GM12801 (cell line): ENCODE data around the gene RECK.

Source experiments
- TF ChIP-seq, protein P1 (sequence below): IDR thresholded peaks from one replicate; pipeline ENCODE4 v1.5.1; 2011; ENCODE audit warnings: control low read depth; ENCODE audit not compliant: insufficient read length; ENCODE audit errors: extremely low read depth

RECK gene

DNA sequence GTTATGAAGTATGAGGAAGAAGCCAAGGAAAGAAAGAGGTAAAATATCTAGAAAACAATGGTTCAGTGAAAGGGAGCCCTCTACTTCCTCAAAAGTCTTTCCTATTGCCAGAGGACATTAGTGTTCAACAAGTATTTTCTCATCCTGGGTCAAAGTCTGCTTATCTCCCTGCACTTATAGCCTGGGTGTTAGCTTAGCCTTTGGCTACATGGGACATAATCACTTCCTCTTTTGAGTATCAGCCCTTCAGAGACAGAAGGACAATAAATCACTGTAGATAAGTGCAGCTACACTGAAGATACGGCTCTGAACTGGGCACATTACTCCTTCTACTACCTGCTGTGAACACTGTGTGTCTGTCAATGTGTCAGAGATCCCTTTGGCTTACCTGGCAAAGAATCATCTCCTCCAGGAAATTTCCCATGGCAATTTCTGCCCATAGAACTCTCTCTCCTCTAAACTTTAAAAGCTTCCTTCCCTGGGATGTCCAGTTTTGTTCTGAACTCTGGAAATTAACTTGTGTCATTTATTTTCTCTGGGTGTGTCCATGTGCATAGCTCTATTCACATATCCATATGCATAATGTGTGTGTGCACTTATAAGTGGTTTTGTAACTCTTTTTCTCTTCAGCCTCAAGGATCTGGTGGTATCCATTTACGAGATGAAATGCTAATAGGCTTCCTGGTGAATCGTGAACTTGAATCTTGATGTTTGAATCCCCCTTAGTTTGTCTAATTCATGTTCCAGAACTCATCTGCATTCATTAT is 30.0 kb upstream of the RECK start:
- TF ChIP-seq, protein P1, sequence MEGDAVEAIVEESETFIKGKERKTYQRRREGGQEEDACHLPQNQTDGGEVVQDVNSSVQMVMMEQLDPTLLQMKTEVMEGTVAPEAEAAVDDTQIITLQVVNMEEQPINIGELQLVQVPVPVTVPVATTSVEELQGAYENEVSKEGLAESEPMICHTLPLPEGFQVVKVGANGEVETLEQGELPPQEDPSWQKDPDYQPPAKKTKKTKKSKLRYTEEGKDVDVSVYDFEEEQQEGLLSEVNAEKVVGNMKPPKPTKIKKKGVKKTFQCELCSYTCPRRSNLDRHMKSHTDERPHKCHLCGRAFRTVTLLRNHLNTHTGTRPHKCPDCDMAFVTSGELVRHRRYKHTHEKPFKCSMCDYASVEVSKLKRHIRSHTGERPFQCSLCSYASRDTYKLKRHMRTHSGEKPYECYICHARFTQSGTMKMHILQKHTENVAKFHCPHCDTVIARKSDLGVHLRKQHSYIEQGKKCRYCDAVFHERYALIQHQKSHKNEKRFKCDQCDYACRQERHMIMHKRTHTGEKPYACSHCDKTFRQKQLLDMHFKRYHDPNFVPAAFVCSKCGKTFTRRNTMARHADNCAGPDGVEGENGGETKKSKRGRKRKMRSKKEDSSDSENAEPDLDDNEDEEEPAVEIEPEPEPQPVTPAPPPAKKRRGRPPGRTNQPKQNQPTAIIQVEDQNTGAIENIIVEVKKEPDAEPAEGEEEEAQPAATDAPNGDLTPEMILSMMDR: no peak

DNA sequence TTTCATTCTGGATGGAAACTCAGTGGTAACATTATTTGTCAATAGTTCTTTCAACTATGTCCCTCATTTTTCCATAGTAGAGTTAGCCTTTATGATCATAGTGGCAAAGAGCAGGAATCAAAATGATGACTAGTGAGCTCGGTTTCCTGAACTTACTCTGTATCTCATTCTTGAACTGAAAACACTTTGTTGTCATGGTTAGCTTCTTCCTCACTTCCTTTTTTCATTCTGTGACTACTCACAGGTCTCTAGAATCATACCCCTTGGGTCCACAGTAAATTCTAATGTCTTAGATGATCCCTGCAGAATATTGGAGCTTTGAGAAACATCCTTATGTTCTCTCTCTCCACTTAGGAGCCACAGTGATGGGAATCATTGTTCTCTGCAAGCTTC is 29.4 kb upstream of the RECK start:
- TF ChIP-seq, protein P1: no peak

DNA sequence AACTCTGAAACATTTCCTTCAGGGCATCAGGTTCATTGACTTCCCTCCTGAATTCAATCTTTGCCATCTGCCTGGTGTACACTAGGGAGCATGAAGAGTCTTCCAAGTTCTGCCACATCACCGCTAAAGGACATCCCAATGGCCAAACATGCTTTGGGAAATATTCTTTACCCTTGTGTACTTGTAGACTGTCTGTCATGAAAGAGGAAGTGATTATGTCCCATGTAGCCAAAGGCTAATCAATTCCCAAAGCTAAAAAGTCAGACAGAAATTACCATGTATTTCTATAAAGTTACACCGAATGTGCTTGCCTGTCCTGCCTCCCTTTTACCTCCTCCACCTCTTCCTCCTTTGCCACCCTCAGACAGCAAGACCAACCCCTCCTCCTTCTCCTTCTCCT is 28.9 kb upstream of the RECK start:
- TF ChIP-seq, protein P1: no peak

DNA sequence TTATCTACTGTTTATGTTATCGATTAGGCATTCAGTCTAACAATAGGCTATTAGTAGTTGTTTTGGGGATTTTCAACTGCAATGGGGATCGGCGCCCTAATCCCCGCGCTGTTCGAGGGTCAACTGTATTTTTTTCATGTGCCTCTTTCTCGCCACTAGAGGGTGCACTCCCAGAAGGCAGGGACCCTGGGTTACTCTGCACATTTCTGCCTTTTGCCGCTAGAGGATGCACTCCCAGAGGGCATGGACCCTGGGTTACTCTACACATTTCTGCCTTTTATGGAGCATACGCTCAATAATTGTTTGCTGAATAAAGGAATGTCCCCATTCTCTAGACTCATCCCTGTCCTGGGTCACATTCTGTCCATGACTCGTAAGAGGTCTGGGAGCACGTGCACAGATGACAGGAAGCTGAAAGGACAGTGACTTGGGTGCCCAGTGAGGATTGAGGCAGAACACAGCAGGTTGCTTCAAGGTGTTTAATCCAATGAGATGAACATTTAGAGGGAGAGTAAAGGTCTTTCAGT is 27.9 kb upstream of the RECK start:
- TF ChIP-seq, protein P1: no peak

DNA sequence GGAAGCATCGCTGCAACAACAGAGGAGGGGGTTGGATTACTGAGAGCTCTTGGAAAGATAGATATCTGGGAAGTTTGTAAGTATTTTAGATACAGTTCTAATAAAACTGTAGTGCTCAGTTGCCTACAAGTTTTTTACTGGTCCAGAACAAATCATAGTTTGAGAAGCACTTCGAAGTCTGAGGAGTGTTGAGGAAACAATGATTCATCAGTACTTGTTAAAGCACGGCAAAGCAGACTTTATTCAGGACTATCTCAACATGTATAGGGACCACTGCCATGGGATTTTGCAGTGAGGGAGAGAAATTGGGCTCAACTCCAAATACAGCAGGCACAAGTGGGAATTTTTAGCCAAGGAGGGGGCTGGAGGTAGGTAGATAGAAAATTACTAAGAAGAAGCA is 25.3 kb upstream of the RECK start:
- TF ChIP-seq, protein P1: no peak

DNA sequence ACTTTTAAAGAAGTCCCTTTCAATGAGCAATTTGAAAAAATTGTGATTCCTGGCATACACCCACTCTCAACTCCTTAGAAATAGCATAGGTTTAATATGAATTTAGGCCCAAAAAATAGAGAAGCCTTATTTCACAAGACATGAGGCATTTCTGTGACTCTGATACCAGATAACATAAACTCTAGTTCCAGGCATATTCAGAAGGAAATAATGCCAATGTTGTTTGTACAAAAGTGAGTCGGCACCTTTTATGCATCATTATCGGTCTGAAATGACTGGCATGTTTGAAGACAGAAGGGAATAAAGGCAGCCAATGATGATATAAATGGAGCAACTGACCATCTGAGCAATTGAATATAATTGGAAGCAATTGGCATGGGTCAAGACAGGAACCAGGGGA is 19.4 kb upstream of the RECK start:
- TF ChIP-seq, protein P1: no peak

DNA sequence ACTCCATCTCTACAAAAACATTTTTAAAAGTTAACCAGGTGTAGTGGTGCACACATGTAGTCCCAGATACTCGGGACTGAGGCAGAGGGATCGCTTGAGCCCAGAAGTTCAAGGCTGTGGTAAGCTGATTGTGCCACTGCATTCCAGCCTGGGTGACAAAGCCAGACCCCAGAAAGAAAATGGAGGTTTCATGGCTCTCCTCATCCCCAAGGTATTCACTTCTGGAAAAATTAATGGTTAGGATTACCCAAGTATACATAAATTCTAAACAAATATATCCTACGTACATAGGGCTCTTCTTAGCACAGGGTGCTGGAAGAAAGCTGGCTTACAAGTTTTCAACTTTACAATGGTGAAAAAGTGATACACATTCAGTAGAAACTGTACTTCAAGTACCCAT is 18.6 kb upstream of the RECK start:
- TF ChIP-seq, protein P1: no peak
